ENCODE data around the gene DDAH2.

- no peak for TF ChIP-seq POLR2A (IDR thresholded peaks at IDR 0.05)
- TF ChIP-seq, protein P1, sequence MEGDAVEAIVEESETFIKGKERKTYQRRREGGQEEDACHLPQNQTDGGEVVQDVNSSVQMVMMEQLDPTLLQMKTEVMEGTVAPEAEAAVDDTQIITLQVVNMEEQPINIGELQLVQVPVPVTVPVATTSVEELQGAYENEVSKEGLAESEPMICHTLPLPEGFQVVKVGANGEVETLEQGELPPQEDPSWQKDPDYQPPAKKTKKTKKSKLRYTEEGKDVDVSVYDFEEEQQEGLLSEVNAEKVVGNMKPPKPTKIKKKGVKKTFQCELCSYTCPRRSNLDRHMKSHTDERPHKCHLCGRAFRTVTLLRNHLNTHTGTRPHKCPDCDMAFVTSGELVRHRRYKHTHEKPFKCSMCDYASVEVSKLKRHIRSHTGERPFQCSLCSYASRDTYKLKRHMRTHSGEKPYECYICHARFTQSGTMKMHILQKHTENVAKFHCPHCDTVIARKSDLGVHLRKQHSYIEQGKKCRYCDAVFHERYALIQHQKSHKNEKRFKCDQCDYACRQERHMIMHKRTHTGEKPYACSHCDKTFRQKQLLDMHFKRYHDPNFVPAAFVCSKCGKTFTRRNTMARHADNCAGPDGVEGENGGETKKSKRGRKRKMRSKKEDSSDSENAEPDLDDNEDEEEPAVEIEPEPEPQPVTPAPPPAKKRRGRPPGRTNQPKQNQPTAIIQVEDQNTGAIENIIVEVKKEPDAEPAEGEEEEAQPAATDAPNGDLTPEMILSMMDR (IDR thresholded peaks at IDR 0.05): no peak
Measured at GRCh38 chr6:31723980-31724691, 5.0 kb downstream of the DDAH2 start.
